HFFc6 (cell line): ENCODE results near the gene SPEM1. TPM values are rescaled to one million over a fixed set of nuclear protein-coding genes. Genes with fewer than 3 reads are reported as not detected.
A peak's percentile ranks its signal among the peaks of the same experiment; 100 is the strongest.

Source experiments
- DNase-seq: peaks from one replicate; pipeline ENCODE4 v3.0.0-alpha.2; 2018
- H3K27ac Mint-ChIP-seq: 2 replicates; pipeline ENCODE4 v1.8.0; 2020; ENCODE audit warnings: mild to moderate bottlenecking, mixed read lengths
- H3K27me3 Mint-ChIP-seq: 2 replicates; pipeline ENCODE4 v1.8.0; 2021; ENCODE audit warnings: mild to moderate bottlenecking, moderate library complexity, mixed read lengths; ENCODE audit not compliant: insufficient read depth
- H3K36me3 Mint-ChIP-seq: 2 replicates; pipeline ENCODE4 v1.8.0; 2021; ENCODE audit warnings: low read depth, mixed read lengths
- H3K4me1 Mint-ChIP-seq: 2 replicates; pipeline ENCODE4 v1.8.0; 2020; ENCODE audit warnings: low read depth, mixed read lengths
- H3K4me3 Mint-ChIP-seq: 2 replicates; pipeline ENCODE4 v1.8.0; 2020; ENCODE audit warnings: mild to moderate bottlenecking, moderate library complexity, mixed read lengths
- H3K9me3 Mint-ChIP-seq: 2 replicates; pipeline ENCODE4 v1.8.0; 2020; ENCODE audit warnings: mild to moderate bottlenecking, mixed read lengths
- total RNA-seq, 6 experiments: library from RNA; stranded (reverse); fragmentation: NEBNext Ultra II Directional; extraction: Animal tissue kit (Norgen Biotek cat#: 25700); gene quantifications; 2 replicates in 1 of 6; 3 replicates in 5 of 6; pipeline ENCODE4 v1.2.3, GENCODE V29; 2021
- TF ChIP-seq, protein P1 (sequence below): fragments of 200-600 bp; sonication (generic); IDR thresholded peaks from 2 replicates; pipeline ENCODE4 v1.5.0; 2021; ENCODE audit warnings: antibody characterized with exemption, mild to moderate bottlenecking

The SPEM1 gene
- total RNA-seq, 6 experiments from 2014 or later: not detected

DNA sequence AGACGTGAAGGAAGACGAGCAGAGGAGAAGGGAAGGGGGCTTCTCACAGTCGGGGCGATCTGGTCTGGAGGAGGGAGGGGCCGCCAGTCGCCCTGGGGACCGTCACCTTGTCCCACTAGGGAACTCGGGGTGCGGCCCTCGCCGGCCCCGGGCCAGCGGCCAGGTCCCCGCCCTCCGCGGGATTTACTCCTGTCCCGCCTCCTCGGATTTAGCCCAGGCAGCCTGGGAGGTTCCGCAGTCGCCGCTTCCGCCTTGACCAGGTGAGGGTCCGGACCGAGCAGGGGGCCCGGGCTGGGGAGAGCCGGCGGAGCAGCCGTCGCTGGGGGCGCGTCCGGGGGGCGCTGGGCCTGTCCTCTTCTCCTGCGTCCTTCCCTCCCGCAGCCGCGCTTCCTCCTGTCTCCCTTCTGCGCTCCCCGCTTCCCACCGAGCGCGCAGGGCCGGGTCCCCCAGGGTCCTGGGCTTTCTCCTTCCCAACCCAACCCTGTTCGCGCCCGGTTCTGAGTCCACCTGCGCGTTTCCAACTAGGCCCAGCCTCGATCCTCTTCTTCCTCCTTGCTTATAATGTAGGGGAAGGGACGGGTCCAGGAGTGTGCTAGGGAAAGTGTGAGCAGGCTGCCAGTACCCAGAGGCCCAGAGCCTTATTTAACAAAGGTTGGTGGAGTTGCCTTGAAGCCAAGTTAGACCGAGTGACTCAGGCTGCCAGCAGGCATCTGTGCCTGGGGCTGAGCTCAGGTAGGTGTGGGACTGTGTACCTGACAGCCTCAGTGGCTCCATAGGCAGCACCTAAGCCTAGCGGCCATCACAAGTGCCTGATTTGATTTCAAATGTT, 39.1 kb upstream of the SPEM1 start, which contains the start of gene TNK1:
TNK1 (plus strand) TSS at position 235 of the 829 bp plus-strand sequence. CDS start 1,838 bp downstream, outside the sequence.
- H3K36me3 Mint-ChIP-seq: peaks cover 11% of the 10 kb centered on the region
- H3K4me3 Mint-ChIP-seq: peak within 1 kb of the TSS; percentile 67
- TF ChIP-seq, protein P1, sequence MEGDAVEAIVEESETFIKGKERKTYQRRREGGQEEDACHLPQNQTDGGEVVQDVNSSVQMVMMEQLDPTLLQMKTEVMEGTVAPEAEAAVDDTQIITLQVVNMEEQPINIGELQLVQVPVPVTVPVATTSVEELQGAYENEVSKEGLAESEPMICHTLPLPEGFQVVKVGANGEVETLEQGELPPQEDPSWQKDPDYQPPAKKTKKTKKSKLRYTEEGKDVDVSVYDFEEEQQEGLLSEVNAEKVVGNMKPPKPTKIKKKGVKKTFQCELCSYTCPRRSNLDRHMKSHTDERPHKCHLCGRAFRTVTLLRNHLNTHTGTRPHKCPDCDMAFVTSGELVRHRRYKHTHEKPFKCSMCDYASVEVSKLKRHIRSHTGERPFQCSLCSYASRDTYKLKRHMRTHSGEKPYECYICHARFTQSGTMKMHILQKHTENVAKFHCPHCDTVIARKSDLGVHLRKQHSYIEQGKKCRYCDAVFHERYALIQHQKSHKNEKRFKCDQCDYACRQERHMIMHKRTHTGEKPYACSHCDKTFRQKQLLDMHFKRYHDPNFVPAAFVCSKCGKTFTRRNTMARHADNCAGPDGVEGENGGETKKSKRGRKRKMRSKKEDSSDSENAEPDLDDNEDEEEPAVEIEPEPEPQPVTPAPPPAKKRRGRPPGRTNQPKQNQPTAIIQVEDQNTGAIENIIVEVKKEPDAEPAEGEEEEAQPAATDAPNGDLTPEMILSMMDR: no peak
- H3K4me1 Mint-ChIP-seq: peaks cover 6% of the 10 kb centered on the region
- peaks cover 11% of the 10 kb centered on the region for H3K9me3 Mint-ChIP-seq
- DNase-seq: no peak
- H3K27me3 Mint-ChIP-seq: peaks cover 19% of the 10 kb centered on the region
- H3K27ac Mint-ChIP-seq: peak within 1 kb of the TSS; percentile 12; the same call in 1 of the 2 replicates

DNA sequence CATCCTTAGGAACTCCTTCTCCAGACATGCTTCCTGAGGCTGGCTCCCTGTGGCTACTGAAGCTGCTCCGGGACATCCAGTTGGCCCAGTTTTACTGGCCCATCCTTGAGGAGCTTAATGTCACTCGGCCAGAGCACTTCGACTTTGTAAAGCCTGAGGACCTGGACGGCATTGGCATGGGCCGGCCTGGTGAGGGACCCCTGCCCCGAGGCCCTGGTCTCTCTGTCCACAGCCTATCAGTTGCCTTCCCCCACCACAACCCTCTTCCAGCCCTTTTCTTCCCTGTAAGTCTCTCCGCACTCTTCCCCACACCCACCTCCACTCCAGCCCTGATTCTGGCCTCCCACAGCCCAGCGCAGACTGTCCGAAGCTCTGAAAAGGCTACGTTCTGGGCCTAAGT, 37.2 kb upstream of the SPEM1 start:
- Mint-ChIP-seq H3K27ac (no peak overlapping the region), H3K4me1 (peaks cover 6% of the 10 kb centered on the region), H3K36me3 (peaks cover 11% of the 10 kb centered on the region), H3K27me3 (peaks cover 19% of the 10 kb centered on the region), H3K4me3 (no peak overlapping the region), H3K9me3 (peaks cover 11% of the 10 kb centered on the region)
- TF ChIP-seq, protein P1: no peak
- DNase-seq: no peak

- Mint-ChIP-seq H3K36me3 (peaks cover 11% of the 10 kb centered on the region), H3K27me3 (peaks cover 18% of the 10 kb centered on the region), H3K9me3 (peaks cover 11% of the 10 kb centered on the region), H3K27ac (no peak overlapping the region), H3K4me3 (no peak overlapping the region), H3K4me1 (peaks cover 6% of the 10 kb centered on the region)
- TF ChIP-seq, protein P1: no peak
- DNase-seq: no peak
Observed at GRCh38 chr17:7383371-7383741, 36.8 kb upstream of the SPEM1 start.

GRCh38 chr17:7383742-7384488, 36.2 kb upstream of the SPEM1 start:
- no peak overlapping the region for H3K27ac Mint-ChIP-seq
- H3K36me3 Mint-ChIP-seq: peaks cover 10% of the 10 kb centered on the region

DNA sequence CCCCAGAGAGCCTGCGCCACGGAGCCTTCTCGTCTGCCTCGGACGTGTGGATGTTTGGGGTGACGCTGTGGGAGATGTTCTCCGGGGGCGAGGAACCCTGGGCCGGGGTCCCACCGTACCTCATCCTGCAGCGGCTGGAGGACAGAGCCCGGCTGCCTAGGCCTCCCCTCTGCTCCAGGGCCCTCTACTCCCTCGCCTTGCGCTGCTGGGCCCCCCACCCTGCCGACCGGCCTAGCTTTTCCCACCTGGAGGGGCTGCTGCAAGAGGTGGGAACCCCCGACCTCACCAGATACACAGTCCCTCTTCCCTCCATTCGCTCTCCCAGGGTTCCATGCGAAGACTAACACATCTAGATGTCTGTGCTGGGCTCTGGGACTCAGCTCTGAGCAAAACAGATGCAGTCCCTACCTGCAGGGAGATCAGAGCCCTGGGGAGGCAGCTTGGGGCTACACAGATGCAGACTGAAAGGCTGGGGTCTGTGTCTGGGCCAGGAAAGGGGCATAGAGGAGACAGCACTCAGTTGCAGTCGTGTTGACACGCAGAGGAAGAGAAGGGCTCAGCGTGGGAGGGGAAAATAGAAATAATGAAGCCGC, 35.5 kb upstream of the SPEM1 start:
- Mint-ChIP-seq H3K27ac (no peak overlapping the region), H3K4me1 (peaks cover 6% of the 10 kb centered on the region), H3K9me3 (peaks cover 4% of the 10 kb centered on the region; the same call in 1 of the 2 replicates), H3K27me3 (peaks cover 14% of the 10 kb centered on the region), H3K4me3 (no peak overlapping the region; the same call in 1 of the 2 replicates), H3K36me3 (peaks cover 4% of the 10 kb centered on the region; the same call in 1 of the 2 replicates)
- no peak for DNase-seq
- TF ChIP-seq, protein P1: no peak

More at GRCh38 chr17:7383742-7384488, 36.2 kb upstream of the SPEM1 start:
- TF ChIP-seq, protein P1: no peak
- DNase-seq: no peak
- H3K4me1 Mint-ChIP-seq: peaks cover 6% of the 10 kb centered on the region
- H3K9me3 Mint-ChIP-seq: peaks cover 11% of the 10 kb centered on the region
- H3K27me3 Mint-ChIP-seq: peaks cover 18% of the 10 kb centered on the region
- peak overlapping the region; percentile 37; the same call in 1 of the 2 replicates for H3K4me3 Mint-ChIP-seq
